HEK293 (cell line): Measurements from ENCODE around the gene CD68.

Experiments
- GLI4 ChIP-seq: fragments of 450-650 bp; formaldehyde crosslinking; IDR thresholded peaks from 2 replicates; pipeline ENCODE4 v1.5.1; 2016; ENCODE audit warnings: missing biosample characterization, missing genetic modification characterization
- KLF10 ChIP-seq: fragments of 450-650 bp; IDR thresholded peaks from 2 replicates; pipeline ENCODE4 v1.5.1; 2018; ENCODE audit warnings: missing biosample characterization, mild to moderate bottlenecking, missing genetic modification characterization
- KLF16 ChIP-seq: fragments of 450-650 bp; formaldehyde crosslinking; IDR thresholded peaks from 2 replicates; pipeline ENCODE4 v1.5.1; 2017; ENCODE audit warnings: missing biosample characterization, missing genetic modification characterization
- SP7 ChIP-seq: fragments of 450-650 bp; formaldehyde crosslinking; IDR thresholded peaks from 2 replicates; pipeline ENCODE4 v1.5.1; 2016; ENCODE audit warnings: missing biosample characterization, missing genetic modification characterization
- YY2 ChIP-seq: fragments of 450-650 bp; formaldehyde crosslinking; IDR thresholded peaks from 2 replicates; pipeline ENCODE4 v1.5.1; 2016; ENCODE audit warnings: missing biosample characterization, missing genetic modification characterization
- ZEB2 ChIP-seq: fragments of 450-650 bp; formaldehyde crosslinking; IDR thresholded peaks from 2 replicates; pipeline ENCODE4 v1.5.1; 2016; ENCODE audit warnings: missing biosample characterization, missing genetic modification characterization
- ZNF133 ChIP-seq: fragments of 450-650 bp; formaldehyde crosslinking; IDR thresholded peaks from 2 replicates; pipeline ENCODE4 v1.5.1; 2016; ENCODE audit warnings: missing biosample characterization, missing genetic modification characterization
- ZNF155 ChIP-seq: fragments of 450-650 bp; formaldehyde crosslinking; IDR thresholded peaks from 2 replicates; pipeline ENCODE4 v1.5.1; 2016; ENCODE audit warnings: missing biosample characterization, missing genetic modification characterization
- ZNF19 ChIP-seq: fragments of 450-650 bp; formaldehyde crosslinking; IDR thresholded peaks from 2 replicates; pipeline ENCODE4; 2016; ENCODE audit warnings: missing biosample characterization, missing genetic modification characterization, low read depth
- ZNF2 ChIP-seq: fragments of 450-650 bp; formaldehyde crosslinking; IDR thresholded peaks from 2 replicates; pipeline ENCODE4 v1.5.1; 2016; ENCODE audit warnings: missing biosample characterization, missing genetic modification characterization
- ZNF324 ChIP-seq: fragments of 450-650 bp; formaldehyde crosslinking; IDR thresholded peaks from 2 replicates; pipeline ENCODE4 v1.5.1; 2016; ENCODE audit warnings: missing biosample characterization, missing genetic modification characterization
- ZNF423 ChIP-seq: fragments of 450-650 bp; formaldehyde crosslinking; IDR thresholded peaks from 2 replicates; pipeline ENCODE4 v1.5.1; 2016; ENCODE audit warnings: missing biosample characterization, missing genetic modification characterization
- ZNF548 ChIP-seq: fragments of 450-650 bp; formaldehyde crosslinking; IDR thresholded peaks from 2 replicates; pipeline ENCODE4 v1.5.1; 2016; ENCODE audit warnings: missing biosample characterization, missing genetic modification characterization
- ZNF561 ChIP-seq: fragments of 450-650 bp; IDR thresholded peaks from 2 replicates; pipeline ENCODE4 v1.5.1; 2018; ENCODE audit warnings: missing biosample characterization, missing genetic modification characterization, borderline replicate concordance
- ZNF600 ChIP-seq: fragments of 450-650 bp; formaldehyde crosslinking; IDR thresholded peaks from 2 replicates; pipeline ENCODE4 v1.5.1; 2016; ENCODE audit warnings: missing biosample characterization, missing genetic modification characterization
- ZNF768 ChIP-seq: fragments of 450-650 bp; formaldehyde crosslinking; IDR thresholded peaks from 2 replicates; pipeline ENCODE4 v1.5.1; 2018; ENCODE audit warnings: missing biosample characterization, mild to moderate bottlenecking, missing genetic modification characterization
- TF ChIP-seq, protein P1 (sequence below): fragments of 450-650 bp; formaldehyde crosslinking; IDR thresholded peaks from 2 replicates; pipeline ENCODE4 v1.5.1; 2016; ENCODE audit warnings: missing biosample characterization, missing genetic modification characterization
- TF ChIP-seq, protein P2 (sequence below): fragments of 450-650 bp; formaldehyde crosslinking; IDR thresholded peaks from 2 replicates; pipeline ENCODE4 v1.5.1; 2016; ENCODE audit warnings: missing biosample characterization, missing genetic modification characterization
- TF ChIP-seq, protein P3 (sequence below): fragments of 450-650 bp; formaldehyde crosslinking; IDR thresholded peaks from 2 replicates; pipeline ENCODE4 v1.5.1; 2016; ENCODE audit warnings: missing biosample characterization, missing genetic modification characterization, borderline replicate concordance
- TF ChIP-seq, protein P4 (sequence below): fragments of 450-650 bp; formaldehyde crosslinking; IDR thresholded peaks from 2 replicates; pipeline ENCODE4 v1.5.1; 2016; ENCODE audit warnings: missing biosample characterization, missing genetic modification characterization
- TF ChIP-seq, protein P5 (sequence below): fragments of 450-650 bp; formaldehyde crosslinking; IDR thresholded peaks from 2 replicates; pipeline ENCODE4 v1.5.1; 2016; ENCODE audit warnings: missing biosample characterization, missing genetic modification characterization
- TF ChIP-seq, protein P6 (sequence below): fragments of 450-650 bp; formaldehyde crosslinking; IDR thresholded peaks from 2 replicates; pipeline ENCODE4 v1.5.0; 2017; ENCODE audit warnings: missing biosample characterization, missing genetic modification characterization, borderline replicate concordance
- TF ChIP-seq, protein P7 (sequence below): fragments of 450-650 bp; IDR thresholded peaks from 2 replicates; pipeline ENCODE4 v1.5.1; 2018; ENCODE audit warnings: missing biosample characterization, missing genetic modification characterization

The CD68 gene

DNA sequence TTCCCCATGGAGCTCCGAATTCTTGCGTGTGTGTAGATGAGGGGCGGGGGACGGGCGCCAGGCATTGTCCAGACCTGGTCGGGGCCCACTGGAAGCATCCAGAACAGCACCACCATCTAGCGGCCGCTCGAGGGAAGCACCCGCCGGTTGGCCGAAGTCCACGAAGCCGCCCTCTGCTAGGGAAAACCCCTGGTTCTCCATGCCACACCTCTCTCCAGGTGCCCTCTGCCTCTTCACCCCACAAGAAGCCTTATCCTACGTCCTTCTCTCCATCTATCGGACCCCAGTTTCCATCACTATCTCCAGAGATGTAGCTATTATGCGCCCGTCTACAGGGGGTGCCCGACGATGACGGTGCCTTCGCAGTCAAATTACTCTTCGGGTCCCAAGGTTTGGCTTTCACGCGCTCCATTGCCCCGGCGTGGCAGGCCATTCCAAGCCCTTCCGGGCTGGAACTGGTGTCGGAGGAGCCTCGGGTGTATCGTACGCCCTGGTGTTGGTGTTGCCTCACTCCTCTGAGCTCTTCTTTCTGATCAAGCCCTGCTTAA is 18.3 kb upstream of the CD68 start (continued):
- TF ChIP-seq, protein P1, sequence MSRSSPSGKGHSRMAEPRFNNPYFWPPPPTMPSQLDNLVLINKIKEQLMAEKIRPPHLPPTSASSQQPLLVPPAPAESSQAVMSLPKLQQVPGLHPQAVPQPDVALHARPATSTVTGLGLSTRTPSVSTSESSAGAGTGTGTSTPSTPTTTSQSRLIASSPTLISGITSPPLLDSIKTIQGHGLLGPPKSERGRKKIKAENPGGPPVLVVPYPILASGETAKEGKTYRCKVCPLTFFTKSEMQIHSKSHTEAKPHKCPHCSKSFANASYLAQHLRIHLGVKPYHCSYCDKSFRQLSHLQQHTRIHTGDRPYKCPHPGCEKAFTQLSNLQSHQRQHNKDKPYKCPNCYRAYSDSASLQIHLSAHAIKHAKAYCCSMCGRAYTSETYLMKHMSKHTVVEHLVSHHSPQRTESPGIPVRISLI (tag by site-specific recombination): no peak
- TF ChIP-seq ZNF19 (tag by site-specific recombination): no peak
- TF ChIP-seq GLI4 (tag by site-specific recombination): no peak
- peak; percentile 33; the same call in 1 of the 2 replicates for TF ChIP-seq KLF10 (tag by site-specific recombination)
- no peak for TF ChIP-seq ZNF561
- TF ChIP-seq ZNF324 (tag by site-specific recombination): no peak
- TF ChIP-seq, protein P2, sequence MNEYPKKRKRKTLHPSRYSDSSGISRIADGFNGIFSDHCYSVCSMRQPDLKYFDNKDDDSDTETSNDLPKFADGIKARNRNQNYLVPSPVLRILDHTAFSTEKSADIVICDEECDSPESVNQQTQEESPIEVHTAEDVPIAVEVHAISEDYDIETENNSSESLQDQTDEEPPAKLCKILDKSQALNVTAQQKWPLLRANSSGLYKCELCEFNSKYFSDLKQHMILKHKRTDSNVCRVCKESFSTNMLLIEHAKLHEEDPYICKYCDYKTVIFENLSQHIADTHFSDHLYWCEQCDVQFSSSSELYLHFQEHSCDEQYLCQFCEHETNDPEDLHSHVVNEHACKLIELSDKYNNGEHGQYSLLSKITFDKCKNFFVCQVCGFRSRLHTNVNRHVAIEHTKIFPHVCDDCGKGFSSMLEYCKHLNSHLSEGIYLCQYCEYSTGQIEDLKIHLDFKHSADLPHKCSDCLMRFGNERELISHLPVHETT (tag by site-specific recombination): no peak; the same call in 1 of the 2 replicates
- TF ChIP-seq, protein P3, sequence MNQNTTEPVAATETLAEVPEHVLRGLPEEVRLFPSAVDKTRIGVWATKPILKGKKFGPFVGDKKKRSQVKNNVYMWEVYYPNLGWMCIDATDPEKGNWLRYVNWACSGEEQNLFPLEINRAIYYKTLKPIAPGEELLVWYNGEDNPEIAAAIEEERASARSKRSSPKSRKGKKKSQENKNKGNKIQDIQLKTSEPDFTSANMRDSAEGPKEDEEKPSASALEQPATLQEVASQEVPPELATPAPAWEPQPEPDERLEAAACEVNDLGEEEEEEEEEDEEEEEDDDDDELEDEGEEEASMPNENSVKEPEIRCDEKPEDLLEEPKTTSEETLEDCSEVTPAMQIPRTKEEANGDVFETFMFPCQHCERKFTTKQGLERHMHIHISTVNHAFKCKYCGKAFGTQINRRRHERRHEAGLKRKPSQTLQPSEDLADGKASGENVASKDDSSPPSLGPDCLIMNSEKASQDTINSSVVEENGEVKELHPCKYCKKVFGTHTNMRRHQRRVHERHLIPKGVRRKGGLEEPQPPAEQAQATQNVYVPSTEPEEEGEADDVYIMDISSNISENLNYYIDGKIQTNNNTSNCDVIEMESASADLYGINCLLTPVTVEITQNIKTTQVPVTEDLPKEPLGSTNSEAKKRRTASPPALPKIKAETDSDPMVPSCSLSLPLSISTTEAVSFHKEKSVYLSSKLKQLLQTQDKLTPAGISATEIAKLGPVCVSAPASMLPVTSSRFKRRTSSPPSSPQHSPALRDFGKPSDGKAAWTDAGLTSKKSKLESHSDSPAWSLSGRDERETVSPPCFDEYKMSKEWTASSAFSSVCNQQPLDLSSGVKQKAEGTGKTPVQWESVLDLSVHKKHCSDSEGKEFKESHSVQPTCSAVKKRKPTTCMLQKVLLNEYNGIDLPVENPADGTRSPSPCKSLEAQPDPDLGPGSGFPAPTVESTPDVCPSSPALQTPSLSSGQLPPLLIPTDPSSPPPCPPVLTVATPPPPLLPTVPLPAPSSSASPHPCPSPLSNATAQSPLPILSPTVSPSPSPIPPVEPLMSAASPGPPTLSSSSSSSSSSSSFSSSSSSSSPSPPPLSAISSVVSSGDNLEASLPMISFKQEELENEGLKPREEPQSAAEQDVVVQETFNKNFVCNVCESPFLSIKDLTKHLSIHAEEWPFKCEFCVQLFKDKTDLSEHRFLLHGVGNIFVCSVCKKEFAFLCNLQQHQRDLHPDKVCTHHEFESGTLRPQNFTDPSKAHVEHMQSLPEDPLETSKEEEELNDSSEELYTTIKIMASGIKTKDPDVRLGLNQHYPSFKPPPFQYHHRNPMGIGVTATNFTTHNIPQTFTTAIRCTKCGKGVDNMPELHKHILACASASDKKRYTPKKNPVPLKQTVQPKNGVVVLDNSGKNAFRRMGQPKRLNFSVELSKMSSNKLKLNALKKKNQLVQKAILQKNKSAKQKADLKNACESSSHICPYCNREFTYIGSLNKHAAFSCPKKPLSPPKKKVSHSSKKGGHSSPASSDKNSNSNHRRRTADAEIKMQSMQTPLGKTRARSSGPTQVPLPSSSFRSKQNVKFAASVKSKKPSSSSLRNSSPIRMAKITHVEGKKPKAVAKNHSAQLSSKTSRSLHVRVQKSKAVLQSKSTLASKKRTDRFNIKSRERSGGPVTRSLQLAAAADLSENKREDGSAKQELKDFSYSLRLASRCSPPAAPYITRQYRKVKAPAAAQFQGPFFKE (tag by site-specific recombination): no peak
- TF ChIP-seq, protein P4, sequence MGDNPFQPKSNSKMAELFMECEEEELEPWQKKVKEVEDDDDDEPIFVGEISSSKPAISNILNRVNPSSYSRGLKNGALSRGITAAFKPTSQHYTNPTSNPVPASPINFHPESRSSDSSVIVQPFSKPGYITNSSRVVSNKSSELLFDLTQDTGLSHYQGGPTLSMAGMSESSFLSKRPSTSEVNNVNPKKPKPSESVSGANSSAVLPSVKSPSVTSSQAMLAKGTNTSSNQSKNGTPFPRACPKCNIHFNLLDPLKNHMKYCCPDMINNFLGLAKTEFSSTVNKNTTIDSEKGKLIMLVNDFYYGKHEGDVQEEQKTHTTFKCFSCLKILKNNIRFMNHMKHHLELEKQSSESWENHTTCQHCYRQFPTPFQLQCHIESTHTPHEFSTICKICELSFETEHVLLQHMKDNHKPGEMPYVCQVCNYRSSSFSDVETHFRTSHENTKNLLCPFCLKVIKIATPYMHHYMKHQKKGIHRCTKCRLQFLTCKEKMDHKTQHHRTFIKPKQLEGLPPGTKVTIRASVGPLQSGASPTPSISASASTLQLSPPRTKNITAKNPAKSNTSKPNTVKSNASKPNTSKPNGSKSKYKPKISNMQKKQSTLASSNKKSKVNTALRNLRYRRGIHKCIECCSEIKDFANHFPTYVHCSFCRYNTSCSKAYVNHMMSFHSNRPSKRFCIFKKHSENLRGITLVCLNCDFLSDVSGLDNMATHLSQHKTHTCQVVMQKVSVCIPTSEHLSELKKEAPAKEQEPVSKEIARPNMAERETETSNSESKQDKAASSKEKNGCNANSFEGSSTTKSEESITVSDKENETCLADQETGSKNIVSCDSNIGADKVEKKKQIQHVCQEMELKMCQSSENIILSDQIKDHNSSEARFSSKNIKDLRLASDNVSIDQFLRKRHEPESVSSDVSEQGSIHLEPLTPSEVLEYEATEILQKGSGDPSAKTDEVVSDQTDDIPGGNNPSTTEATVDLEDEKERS (tag by site-specific recombination): no peak; the same call in 1 of the 2 replicates
- peak; percentile 29; the same call in 1 of the 2 replicates for TF ChIP-seq ZNF2 (tag by site-specific recombination)
- peak; percentile 71; the same call in 1 of the 2 replicates for TF ChIP-seq ZEB2 (tag by site-specific recombination)
- TF ChIP-seq ZNF768 (tag by site-specific recombination): no peak
- TF ChIP-seq ZNF600: 0 out of 2 replicates have a peak, but pooled peaks have one; percentile 10
- TF ChIP-seq, protein P5, sequence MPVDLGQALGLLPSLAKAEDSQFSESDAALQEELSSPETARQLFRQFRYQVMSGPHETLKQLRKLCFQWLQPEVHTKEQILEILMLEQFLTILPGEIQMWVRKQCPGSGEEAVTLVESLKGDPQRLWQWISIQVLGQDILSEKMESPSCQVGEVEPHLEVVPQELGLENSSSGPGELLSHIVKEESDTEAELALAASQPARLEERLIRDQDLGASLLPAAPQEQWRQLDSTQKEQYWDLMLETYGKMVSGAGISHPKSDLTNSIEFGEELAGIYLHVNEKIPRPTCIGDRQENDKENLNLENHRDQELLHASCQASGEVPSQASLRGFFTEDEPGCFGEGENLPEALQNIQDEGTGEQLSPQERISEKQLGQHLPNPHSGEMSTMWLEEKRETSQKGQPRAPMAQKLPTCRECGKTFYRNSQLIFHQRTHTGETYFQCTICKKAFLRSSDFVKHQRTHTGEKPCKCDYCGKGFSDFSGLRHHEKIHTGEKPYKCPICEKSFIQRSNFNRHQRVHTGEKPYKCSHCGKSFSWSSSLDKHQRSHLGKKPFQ (tag by site-specific recombination): no peak
- no peak for TF ChIP-seq ZNF423
- TF ChIP-seq YY2 (tag by site-specific recombination): no peak
- TF ChIP-seq, protein P6, sequence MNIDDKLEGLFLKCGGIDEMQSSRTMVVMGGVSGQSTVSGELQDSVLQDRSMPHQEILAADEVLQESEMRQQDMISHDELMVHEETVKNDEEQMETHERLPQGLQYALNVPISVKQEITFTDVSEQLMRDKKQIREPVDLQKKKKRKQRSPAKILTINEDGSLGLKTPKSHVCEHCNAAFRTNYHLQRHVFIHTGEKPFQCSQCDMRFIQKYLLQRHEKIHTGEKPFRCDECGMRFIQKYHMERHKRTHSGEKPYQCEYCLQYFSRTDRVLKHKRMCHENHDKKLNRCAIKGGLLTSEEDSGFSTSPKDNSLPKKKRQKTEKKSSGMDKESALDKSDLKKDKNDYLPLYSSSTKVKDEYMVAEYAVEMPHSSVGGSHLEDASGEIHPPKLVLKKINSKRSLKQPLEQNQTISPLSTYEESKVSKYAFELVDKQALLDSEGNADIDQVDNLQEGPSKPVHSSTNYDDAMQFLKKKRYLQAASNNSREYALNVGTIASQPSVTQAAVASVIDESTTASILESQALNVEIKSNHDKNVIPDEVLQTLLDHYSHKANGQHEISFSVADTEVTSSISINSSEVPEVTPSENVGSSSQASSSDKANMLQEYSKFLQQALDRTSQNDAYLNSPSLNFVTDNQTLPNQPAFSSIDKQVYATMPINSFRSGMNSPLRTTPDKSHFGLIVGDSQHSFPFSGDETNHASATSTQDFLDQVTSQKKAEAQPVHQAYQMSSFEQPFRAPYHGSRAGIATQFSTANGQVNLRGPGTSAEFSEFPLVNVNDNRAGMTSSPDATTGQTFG (tag by site-specific recombination): no peak
- no peak; the same call in 1 of the 2 replicates for TF ChIP-seq SP7 (tag by site-specific recombination)
- no peak for TF ChIP-seq ZNF548 (tag by site-specific recombination)
- TF ChIP-seq ZNF133: no peak
- TF ChIP-seq, protein P7, sequence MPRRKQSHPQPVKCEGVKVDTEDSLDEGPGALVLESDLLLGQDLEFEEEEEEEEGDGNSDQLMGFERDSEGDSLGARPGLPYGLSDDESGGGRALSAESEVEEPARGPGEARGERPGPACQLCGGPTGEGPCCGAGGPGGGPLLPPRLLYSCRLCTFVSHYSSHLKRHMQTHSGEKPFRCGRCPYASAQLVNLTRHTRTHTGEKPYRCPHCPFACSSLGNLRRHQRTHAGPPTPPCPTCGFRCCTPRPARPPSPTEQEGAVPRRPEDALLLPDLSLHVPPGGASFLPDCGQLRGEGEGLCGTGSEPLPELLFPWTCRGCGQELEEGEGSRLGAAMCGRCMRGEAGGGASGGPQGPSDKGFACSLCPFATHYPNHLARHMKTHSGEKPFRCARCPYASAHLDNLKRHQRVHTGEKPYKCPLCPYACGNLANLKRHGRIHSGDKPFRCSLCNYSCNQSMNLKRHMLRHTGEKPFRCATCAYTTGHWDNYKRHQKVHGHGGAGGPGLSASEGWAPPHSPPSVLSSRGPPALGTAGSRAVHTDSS (tag by site-specific recombination): no peak
- TF ChIP-seq ZNF155 (tag by site-specific recombination): no peak
- TF ChIP-seq KLF16 (tag by site-specific recombination): peak; percentile 49; the same call in 1 of the 2 replicates
